Stomach (tissue), 9 donors: ENCODE measurements around the gene GPR87. TPM values are rescaled to one million over a fixed set of nuclear protein-coding genes. Genes with fewer than 3 reads are reported as not detected.

Experiments
- DNase-seq, 2 donors: peaks; one replicate each; pipeline versions ENCODE4 v3.0.0 to v3.0.0-alpha.2; 2013 to 2019
- H3K27ac ChIP-seq, 5 donors: fragments of 200-600 bp in 4 of 5; sonication (generic) in 4 of 5; one replicate each; pipeline ENCODE4 v1.5.1; 2013 to 2019; ENCODE audit warnings: mild to moderate bottlenecking in 1 of 5, moderate library complexity in 1 of 5
- H3K27me3 ChIP-seq, 3 donors: fragments of 200-600 bp; sonication (generic); one replicate each; pipeline ENCODE4 v1.5.1; 2017 to 2019; ENCODE audit warnings: mixed run types in 1 of 3
- H3K36me3 ChIP-seq, 4 donors: fragments of 200-600 bp; sonication (generic); 1 replicate in 3 of 4; 2 replicates in 1 of 4; pipeline ENCODE4 v1.5.1; 2016 to 2019
- H3K4me1 ChIP-seq, 4 donors: fragments of 200-600 bp; sonication (generic); one replicate each; pipeline ENCODE4 v1.5.1; 2016 to 2019
- H3K4me3 ChIP-seq, 4 donors: fragments of 200-600 bp; sonication (generic) in 3 of 4; one replicate each; pipeline ENCODE4 v1.5.1; 2016 to 2019; ENCODE audit warnings: mild to moderate bottlenecking in 1 of 4
- H3K9me3 ChIP-seq, 4 donors: fragments of 200-600 bp; sonication (generic); one replicate each; pipeline ENCODE4 v1.5.1; 2016 to 2019
- CTCF ChIP-seq, 7 experiments: fragments of 450-650 bp in 4 of 7; fragments of 200-600 bp in 3 of 7; sonication (generic) in 3 of 7; IDR thresholded peaks; one replicate each; pipeline ENCODE4 v1.5.1; 2016 to 2019; ENCODE audit warnings: antibody characterized with exemption in 7 of 7, control low read depth in 2 of 7, mild to moderate bottlenecking in 1 of 7
- EP300 ChIP-seq: sonication (generic); formaldehyde crosslinking; IDR thresholded peaks from one replicate; pipeline ENCODE4 v1.6.1; 2017; ENCODE audit warnings: antibody characterized with exemption
- POLR2A ChIP-seq, 4 donors: fragments of 450-650 bp; IDR thresholded peaks; one replicate each; pipeline ENCODE4 v1.6.1; 2016; ENCODE audit warnings: antibody characterized with exemption in 4 of 4, control low read depth in 2 of 4, mild to moderate bottlenecking in 1 of 4, moderate library complexity in 1 of 4
- POLR2AphosphoS5 ChIP-seq, 3 donors: sonication (generic); formaldehyde crosslinking; IDR thresholded peaks; one replicate each; pipeline ENCODE4 v1.6.1; 2016; ENCODE audit warnings: antibody characterized with exemption in 3 of 3
- WGBS, 5 donors: extraction: QIAGEN DNeasy Blood & Tissue Kit in 3 of 5; methylation state at CpG; one replicate each; pipeline versions ENCODE4 v1.1.5 to v1.1.7; 2013 to 2018; 5-methylcytosine and 5-hydroxymethylcytosine counted together
- intact Hi-C: fragments of 100-400 bp; cut with DNase I; formaldehyde crosslinking; loops from one replicate; pipeline ENCODE4 v1.15.1; 2023; ENCODE audit warnings: low total_unique reads
- polyA plus RNA-seq, 3 donors: library from polyadenylated mRNA; stranded (reverse); fragments of 200-250 nt; gene quantifications; one replicate each; pipeline ENCODE4 v1.2.3, GENCODE V29; 2013
- total RNA-seq, 5 donors: library from RNA; depleted of rRNA; stranded (reverse); fragments of >200 nt; gene quantifications; one replicate each; pipeline versions ENCODE4 v1.1.0 to v1.2.3, GENCODE V29; 2014 to 2016
- donor health status: healthy with polysubstance abuse.
- donor health status: Bipolar disorder and iron deficiency.
- donor health status: healthy.

GPR87 gene
- total and polyA plus RNA-seq, 8 donors, result 0.37 to 32.3 TPM; not detected in 6

- Histone ChIP-seq H3K36me3 (no peaks in the 10 kb centered on the region), H3K4me1 (no peaks in the 10 kb centered on the region), H3K4me3 (no peak overlapping the region), H3K9me3 (no peaks in the 10 kb centered on the region), H3K27me3 (no peaks in the 10 kb centered on the region), H3K27ac (no peak overlapping the region)
- WGBS, 5 donors, result 81 to 94% (median 89%) methylated on average over 2 of the region's 2 CpGs
- intact Hi-C loops, result no loop called here
- TF ChIP-seq EP300 (no peak), POLR2AphosphoS5 (IDR thresholded peaks at IDR 0.05) (no peak)
- no peak for DNase-seq
Observed at GRCh38 chr3:151315846-151316245, 774 bp downstream of the GPR87 start.

- no peaks in the 10 kb centered on the region for H3K9me3 ChIP-seq
- no peaks in the 10 kb centered on the region for H3K36me3 ChIP-seq
- no peak for DNase-seq
- WGBS, 5 donors, result 74 to 96% (median 91%) methylated on average over 2 of the region's 2 CpGs
- no peak for TF ChIP-seq POLR2A (IDR thresholded peaks at IDR 0.05)
- no peak for TF ChIP-seq EP300
- no peak for TF ChIP-seq POLR2AphosphoS5 (IDR thresholded peaks at IDR 0.05)
- TF ChIP-seq CTCF (IDR thresholded peaks at IDR 0.05), result no peak
- H3K4me1 ChIP-seq, result no peaks in the 10 kb centered on the region
- no peak overlapping the region for H3K4me3 ChIP-seq
- H3K27me3 ChIP-seq, result no peaks in the 10 kb centered on the region
- no peak overlapping the region for H3K27ac ChIP-seq
- intact Hi-C loops, result no loop called here
Observed at GRCh38 chr3:151315136-151315535, 1.5 kb downstream of the GPR87 start.

GRCh38 chr3:151314593-151314992 lies 2.0 kb downstream of the GPR87 start:
- no peak for DNase-seq
- no peaks in the 10 kb centered on the region for H3K36me3 ChIP-seq
- 92 to 97% (median 96%) methylated on average over 5 of the region's 5 CpGs for whole genome bisulfite sequencing, 5 donors
- H3K9me3 ChIP-seq, result no peaks in the 10 kb centered on the region
- no peak overlapping the region for H3K27ac ChIP-seq
- no peak overlapping the region for H3K4me3 ChIP-seq
- H3K27me3 ChIP-seq, result no peaks in the 10 kb centered on the region
- TF ChIP-seq CTCF (IDR thresholded peaks at IDR 0.05), result no peak
- no peak for TF ChIP-seq POLR2A (IDR thresholded peaks at IDR 0.05)
- intact Hi-C loops, result no loop called here
- H3K4me1 ChIP-seq, result no peaks in the 10 kb centered on the region

GRCh38 chr3:151314137-151314536 lies 2.5 kb downstream of the GPR87 start:
- Histone ChIP-seq H3K36me3 (no peaks in the 10 kb centered on the region), H3K4me3 (no peak overlapping the region), H3K9me3 (no peaks in the 10 kb centered on the region), H3K27me3 (no peaks in the 10 kb centered on the region), H3K27ac (no peak overlapping the region), H3K4me1 (no peaks in the 10 kb centered on the region)
- 77 to 96% (median 91%) methylated on average over 2 of the region's 2 CpGs for WGBS, 5 donors
- no peak for DNase-seq
- TF ChIP-seq POLR2A (IDR thresholded peaks at IDR 0.05) (no peak), CTCF (IDR thresholded peaks at IDR 0.05) (no peak), POLR2AphosphoS5 (IDR thresholded peaks at IDR 0.05) (no peak), EP300 (no peak)
- intact Hi-C loops, result no loop called here

GRCh38 chr3:151312972-151313371 lies 3.6 kb downstream of the GPR87 start:
- Histone ChIP-seq H3K4me1 (no peaks in the 10 kb centered on the region), H3K36me3 (no peaks in the 10 kb centered on the region), H3K4me3 (no peak overlapping the region), H3K27ac (no peak overlapping the region), H3K9me3 (no peaks in the 10 kb centered on the region), H3K27me3 (no peaks in the 10 kb centered on the region)
- WGBS, 5 donors, result 67 to 81% (median 73%) methylated on average over 3 of the region's 3 CpGs
- intact Hi-C loops, result no loop called here
- no peak for TF ChIP-seq CTCF (IDR thresholded peaks at IDR 0.05)
- TF ChIP-seq POLR2AphosphoS5 (IDR thresholded peaks at IDR 0.05), result no peak
- no peak for TF ChIP-seq POLR2A (IDR thresholded peaks at IDR 0.05)
- no peak for TF ChIP-seq EP300
- no peak for DNase-seq
